ENCODE measurements around the gene TCF15. TPM values are rescaled to one million over a fixed set of nuclear protein-coding genes. Genes with fewer than 3 reads are reported as not detected.

The TCF15 gene
- total RNA-seq, 6 donors from 2014 or later: 0.14 to 1.4 (median 0.39) TPM; not detected in 1

DNA sequence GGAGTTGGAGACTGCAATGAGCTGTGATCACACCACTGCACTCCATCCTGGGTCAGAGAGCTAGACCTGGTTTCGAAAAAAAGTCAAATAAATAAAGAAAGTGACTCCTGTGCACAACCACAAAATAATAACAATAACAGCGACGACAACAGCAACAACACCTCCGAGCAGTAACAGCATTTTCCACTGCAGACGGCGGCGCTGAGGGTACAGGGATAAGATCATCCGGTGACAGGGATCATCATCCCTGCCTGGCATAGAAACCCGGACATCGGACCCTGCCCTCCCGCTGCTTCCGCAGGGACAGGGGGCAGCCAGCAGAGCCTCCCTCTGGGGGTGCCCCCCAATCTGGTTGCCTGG is 31.4 kb upstream of the TCF15 start:
- no peak for ATAC-seq (ENCODE audit: low FRiP score in 2 of 2)
- WGBS, 2 donors: 34 to 55% methylated on average over 11 of the region's 12 CpGs

GRCh38 chr20:640674-641515 is 30.8 kb upstream of the TCF15 start:
- TF ChIP-seq POLR2AphosphoS5 (IDR thresholded peaks at IDR 0.05) (no peak), EP300 (IDR thresholded peaks at IDR 0.05) (no peak), POLR2A (IDR thresholded peaks at IDR 0.05) (no peak), CTCF (IDR thresholded peaks at IDR 0.05) (no peak)

More for the DNA sequence above, 31.4 kb upstream of the TCF15 start:
- Histone ChIP-seq H3K4me3 (no peak overlapping the region), H3K9me3 (no peaks in the 10 kb centered on the region), H3K27me3 (peaks cover 0 to 7% (median 0%) of the 10 kb centered on the region in 4 donors), H3K27ac (peak overlapping the region in 1 of 4 donors; percentile 32), H3K4me1 (peaks cover 8 to 18% (median 13%) of the 10 kb centered on the region in 4 donors), H3K36me3 (no peaks in the 10 kb centered on the region)
- no peak for DNase-seq
- TF ChIP-seq POLR2A (IDR thresholded peaks at IDR 0.05) (no peak), POLR2AphosphoS5 (IDR thresholded peaks at IDR 0.05) (no peak), CTCF (IDR thresholded peaks at IDR 0.05) (no peak), EP300 (IDR thresholded peaks at IDR 0.05) (no peak)

DNA sequence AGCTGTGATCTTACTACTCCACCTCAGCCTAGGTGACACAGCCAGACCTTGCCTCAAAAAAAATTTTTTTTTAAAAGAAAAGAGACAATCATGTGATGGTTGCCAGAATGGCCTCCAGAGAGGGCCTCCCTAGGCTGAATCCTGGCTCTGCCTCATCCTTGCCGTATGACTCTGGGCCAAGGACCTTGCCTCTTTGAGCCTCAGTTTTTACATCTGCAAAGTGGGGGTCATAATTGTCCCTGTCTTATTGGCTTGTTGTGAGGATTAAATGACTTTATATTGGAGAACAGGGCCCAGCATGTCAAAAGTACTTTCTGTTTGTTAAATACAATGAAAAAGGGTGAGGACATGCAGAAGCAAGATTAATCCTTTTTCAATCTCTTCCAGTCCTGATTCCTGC is 28.5 kb upstream of the TCF15 start:
- Histone ChIP-seq H3K27me3 (peaks cover 0 to 7% (median 0%) of the 10 kb centered on the region in 4 donors), H3K27ac (no peak overlapping the region), H3K4me1 (peaks cover 3 to 7% (median 4%) of the 10 kb centered on the region in 4 donors), H3K4me3 (no peak overlapping the region), H3K9me3 (no peaks in the 10 kb centered on the region), H3K36me3 (no peaks in the 10 kb centered on the region)
- WGBS, 2 donors: 89 to 96% methylated on average over 1 of the region's 1 CpG
- no peak for TF ChIP-seq EP300 (IDR thresholded peaks at IDR 0.05)
- no peak for TF ChIP-seq POLR2A (IDR thresholded peaks at IDR 0.05)
- no peak for TF ChIP-seq CTCF (IDR thresholded peaks at IDR 0.05)
- no peak for TF ChIP-seq POLR2AphosphoS5 (IDR thresholded peaks at IDR 0.05)
- DNase-seq (no peak), ATAC-seq (ENCODE audit: low FRiP score in 2 of 2) (no peak)

More at GRCh38 chr20:640674-641515, 30.8 kb upstream of the TCF15 start:
- peaks cover 0 to 7% (median 0%) of the 10 kb centered on the region in 4 donors for H3K27me3 ChIP-seq
- no peaks in the 10 kb centered on the region for H3K36me3 ChIP-seq
- DNase-seq (no peak), ATAC-seq (ENCODE audit: low FRiP score in 2 of 2) (no peak)
- no peaks in the 10 kb centered on the region for H3K9me3 ChIP-seq
- H3K4me1 ChIP-seq: peaks cover 8 to 15% (median 11%) of the 10 kb centered on the region in 4 donors
- H3K27ac ChIP-seq: peak overlapping the region in 2 of 4 donors; percentile 8 to 32
- no peak overlapping the region for H3K4me3 ChIP-seq
- 54 to 70% methylated on average over 11 of the region's 11 CpGs for WGBS, 2 donors

DNA sequence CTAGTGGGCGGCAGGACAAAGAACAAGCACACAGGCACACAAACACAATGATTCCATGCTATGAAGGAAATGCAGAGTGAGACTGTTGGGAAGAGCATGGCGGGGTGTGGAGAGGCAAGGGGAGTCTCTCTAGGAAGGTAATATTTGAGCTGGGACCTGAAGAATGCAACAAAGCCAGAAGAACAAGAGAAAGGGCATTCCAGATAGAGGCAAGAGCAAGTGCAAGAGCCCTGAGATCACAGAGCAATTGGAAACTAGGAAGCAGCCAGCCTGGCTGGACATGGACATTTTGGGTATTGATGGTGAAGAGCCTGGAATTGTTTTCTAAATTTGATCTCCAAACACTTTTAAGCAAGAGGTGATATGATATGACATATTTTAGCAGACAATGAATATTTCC is 27.4 kb upstream of the TCF15 start:
- H3K36me3 ChIP-seq: no peaks in the 10 kb centered on the region
- H3K9me3 ChIP-seq: no peaks in the 10 kb centered on the region
- peaks cover 0 to 3% (median 0%) of the 10 kb centered on the region in 4 donors for H3K27me3 ChIP-seq
- ATAC-seq (ENCODE audit: low FRiP score in 2 of 2): no peak
- DNase-seq: no peak
- no peak overlapping the region for H3K27ac ChIP-seq
- TF ChIP-seq CTCF (IDR thresholded peaks at IDR 0.05) (no peak), POLR2AphosphoS5 (IDR thresholded peaks at IDR 0.05) (no peak), POLR2A (IDR thresholded peaks at IDR 0.05) (no peak), EP300 (IDR thresholded peaks at IDR 0.05) (no peak)
- whole genome bisulfite sequencing, 2 donors: 83 to 92% methylated on average over 2 of the region's 2 CpGs
- H3K4me1 ChIP-seq: peaks cover 3 to 4% (median 3%) of the 10 kb centered on the region in 4 donors
- no peak overlapping the region for H3K4me3 ChIP-seq

Data from upper lobe of left lung (tissue), 6 donors.